HepG2 (cell line): ENCODE measurements around the gene GON4L. TPM values are rescaled to one million over a fixed set of nuclear protein-coding genes. Genes with fewer than 3 reads are reported as not detected.

Source experiments
- ATAC-seq: fragments of 200-7000 bp; cut with Tn5 transposase; 3 replicates; pipeline ENCODE4 v1.9.1; 2020; ENCODE audit warnings: mild to moderate bottlenecking, moderate library complexity
- BruUV-seq: library from RNA; stranded (reverse); fragments of 400-500 nt; replicated peaks from 2 replicates; lab custom pipeline; 2021; lab: Mats Ljungman, UMichigan
- CTCF ChIA-PET: fragments of 300-600 bp; formaldehyde crosslinking; extraction: SDS; loops from one replicate; lab custom pipeline; 2021; ENCODE audit warnings: low total read pairs, inconsistent platforms, low intra/inter-chr PET ratio; lab: Yijun Ruan, JAX
- POLR2A ChIA-PET: fragments of 350-600 bp; sonication (Branson Sonifier 250); formaldehyde crosslinking; loops from one replicate; lab custom pipeline; 2020; ENCODE audit warnings: antibody characterized with exemption, inconsistent platforms; lab: Yijun Ruan, JAX
- DNase-seq: peaks from one replicate; pipeline ENCODE4 v3.0.0-alpha.2; 2015; ENCODE audit warnings: low spot score
- FAIRE-seq: peaks from 3 replicates; lab custom pipeline; 2011; peaks lifted over from hg19 to GRCh38; lab: Jason Lieb, UNC
- H2AFZ ChIP-seq: one replicate; pipeline ENCODE4 v1.6.1; 2011; ENCODE audit warnings: low read length, inconsistent platforms
- H3K27ac ChIP-seq: fragments of 300-600 bp; 3 replicates; pipeline ENCODE4 v1.8.0; 2011; ENCODE audit warnings: mixed run types, mild to moderate bottlenecking, mixed read lengths, low read length, inconsistent platforms; ENCODE audit not compliant: insufficient read depth; ENCODE audit errors: extremely low read length
- H3K27me3 ChIP-seq, 2 experiments: fragments of 200-600 bp in 1 of 2; 2 replicates in 1 of 2; 3 replicates in 1 of 2; pipeline versions ENCODE4 v1.6.0 to v1.8.0; 2011; ENCODE audit warnings: low read length in 2 of 2, mild to moderate bottlenecking in 2 of 2, moderate library complexity in 2 of 2, inconsistent platforms in 1 of 2; ENCODE audit not compliant: insufficient read depth in 2 of 2, control insufficient read depth in 1 of 2
- H3K36me3 ChIP-seq, 2 experiments: fragments of 200-600 bp in 1 of 2; replicated peaks in 1 of 2; 2 replicates in 1 of 2; 3 replicates in 1 of 2; pipeline versions ENCODE4 v1.5.1 to v1.8.0; 2011; ENCODE audit warnings: low read length in 2 of 2, inconsistent platforms in 1 of 2; ENCODE audit not compliant: insufficient read depth in 2 of 2, control insufficient read depth in 1 of 2
- H3K4me1 ChIP-seq: 2 replicates; pipeline ENCODE4 v1.5.1; 2012; ENCODE audit warnings: low read length, inconsistent platforms; ENCODE audit not compliant: insufficient read depth
- H3K4me2 ChIP-seq: 2 replicates; pipeline ENCODE4 v1.6.0; 2011; ENCODE audit warnings: low read depth, low read length, inconsistent platforms
- H3K4me3 ChIP-seq, 3 experiments: fragments of 200-600 bp in 1 of 3; sonication (generic), shearing (Covaris generic) in 1 of 3; replicated peaks in 1 of 3; 2 replicates each; pipeline ENCODE4 v1.5.1; 2011 to 2016; ENCODE audit warnings: low read length in 3 of 3, inconsistent platforms in 2 of 3, low read depth in 2 of 3, mild to moderate bottlenecking in 2 of 3, control low read depth in 1 of 3, mixed read lengths in 1 of 3; ENCODE audit not compliant: insufficient read depth in 1 of 3
- H3K79me2 ChIP-seq: one replicate; pipeline ENCODE4 v1.6.1; 2011; ENCODE audit warnings: low read length, inconsistent platforms; ENCODE audit not compliant: insufficient read depth
- H3K9ac ChIP-seq: 2 replicates; pipeline ENCODE4 v1.6.0; 2011; ENCODE audit warnings: mild to moderate bottlenecking, low read depth, low read length, inconsistent platforms; ENCODE audit not compliant: insufficient read depth
- H3K9me3 ChIP-seq: 2 replicates; pipeline ENCODE4 v1.5.1; 2012; ENCODE audit warnings: mild to moderate bottlenecking, low read length
- H4K20me1 ChIP-seq: 2 replicates; pipeline ENCODE4 v1.6.0; 2011; ENCODE audit warnings: inconsistent platforms, mild to moderate bottlenecking, low read length, moderate library complexity; ENCODE audit not compliant: insufficient read depth
- AGO2 ChIP-seq: fragments of 200-400 bp; formaldehyde crosslinking; optimal IDR thresholded peaks from 2 replicates; pipeline ENCODE3; 2017; ENCODE audit warnings: mild to moderate bottlenecking, low read depth, low read length, moderate library complexity
- HIVEP1 ChIP-seq: sonication (generic); formaldehyde crosslinking; IDR thresholded peaks from 2 replicates; pipeline ENCODE4 v1.4.0; 2020; ENCODE audit warnings: mild to moderate bottlenecking, missing genetic modification reagents
- IRF2 ChIP-seq: IDR thresholded peaks from 2 replicates; pipeline ENCODE4 v1.6.1; 2018; ENCODE audit warnings: missing genetic modification reagents, missing compliant biosample characterization
- KAT7 ChIP-seq: IDR thresholded peaks from 2 replicates; pipeline ENCODE4 v1.6.1; 2018; ENCODE audit warnings: borderline replicate concordance, missing compliant biosample characterization
- KAT8 ChIP-seq: IDR thresholded peaks from 2 replicates; pipeline ENCODE4 v1.6.1; 2016; ENCODE audit warnings: missing genetic modification reagents, missing compliant biosample characterization
- KDM5B ChIP-seq: sonication (generic); formaldehyde crosslinking; IDR thresholded peaks from 2 replicates; pipeline ENCODE4 v1.4.0; 2020; ENCODE audit warnings: missing genetic modification reagents, mild to moderate bottlenecking, borderline replicate concordance
- MTF1 ChIP-seq: sonication (generic); formaldehyde crosslinking; IDR thresholded peaks from 2 replicates; pipeline ENCODE4 v1.5.0; 2020; ENCODE audit warnings: missing genetic modification reagents
- NKX3-1 ChIP-seq: sonication (generic); formaldehyde crosslinking; IDR thresholded peaks from 2 replicates; pipeline ENCODE4 v1.5.0; 2020; ENCODE audit warnings: missing genetic modification reagents
- PREB ChIP-seq: sonication (generic); formaldehyde crosslinking; IDR thresholded peaks from 2 replicates; pipeline ENCODE4 v1.4.0; 2020; ENCODE audit warnings: missing genetic modification reagents
- SKIL ChIP-seq: sonication (generic); formaldehyde crosslinking; IDR thresholded peaks from 2 replicates; pipeline ENCODE4 v1.8.0; 2022; ENCODE audit warnings: missing genetic modification reagents, mild to moderate bottlenecking, moderate library complexity, borderline replicate concordance
- SMARCC2 ChIP-seq: fragments of 450-650 bp; IDR thresholded peaks from 2 replicates; pipeline ENCODE4 v1.6.1; 2017; ENCODE audit warnings: antibody characterized with exemption, mild to moderate bottlenecking
- TAF15 ChIP-seq: fragments of 200-400 bp; formaldehyde crosslinking; IDR thresholded peaks from one replicate; pipeline ENCODE4 v1.6.1; 2018; ENCODE audit warnings: mild to moderate bottlenecking, low read depth, low read length; ENCODE audit not compliant: poor library complexity, severe bottlenecking
- TEAD2 ChIP-seq: sonication (generic); formaldehyde crosslinking; IDR thresholded peaks from 2 replicates; pipeline ENCODE4 v1.9.0; 2021; ENCODE audit warnings: missing genetic modification reagents
- UBTF ChIP-seq: sonication (generic); formaldehyde crosslinking; IDR thresholded peaks from 2 replicates; pipeline ENCODE4 v1.4.0; 2020; ENCODE audit warnings: mild to moderate bottlenecking, missing genetic modification reagents
- ZNF234 ChIP-seq: sonication (generic); formaldehyde crosslinking; conservative IDR thresholded peaks from 2 replicates; pipeline ENCODE4 v1.5.1; 2020; ENCODE audit warnings: mild to moderate bottlenecking, missing genetic modification reagents
- ZNF772 ChIP-seq: sonication (generic); formaldehyde crosslinking; IDR thresholded peaks from 2 replicates; pipeline ENCODE4 v1.5.0; 2020; ENCODE audit warnings: mild to moderate bottlenecking, missing genetic modification reagents
- ZZZ3 ChIP-seq: sonication (generic); formaldehyde crosslinking; IDR thresholded peaks from 2 replicates; pipeline ENCODE4 v1.4.0; 2020; ENCODE audit warnings: missing genetic modification reagents, mild to moderate bottlenecking, borderline replicate concordance
- WGBS: methylation state at CpG from one replicate; pipeline ENCODE4 v1.1.6; 2017; ENCODE audit warnings: low lambda C conversion rate; 5-methylcytosine and 5-hydroxymethylcytosine counted together
- in situ Hi-C: cut with HindIII; loops from 2 replicates; pipeline ENCODE4 v1.10.0; 2017; ENCODE audit warnings: low pct_unique_long_range_greater_than_20kb; ENCODE audit not compliant: extremely low pct_ligation_motif_present
- intact Hi-C: fragments of 100-400 bp; cut with micrococcal nuclease; formaldehyde crosslinking; loops from one replicate; pipeline ENCODE4 v1.10.0; 2022; ENCODE audit not compliant: unreplicated experiment
- polyA plus RNA-seq, 8 experiments: library from polyadenylated mRNA; depleted of rRNA in 3 of 8; stranded (reverse) in 7 of 8; unstranded in 1 of 8; fragments of >200 nt; fragmentation: Illumina TruSeq in 4 of 8; extraction: Trizol in 4 of 8; gene quantifications; 2 replicates each; pipeline versions ENCODE4 v1.2.1 to v1.2.3, GENCODE V29; 2011 to 2016; ENCODE audit warnings: low read depth in 4 of 8, missing spikeins in 1 of 8, mixed read lengths in 1 of 8; ENCODE audit not compliant: insufficient read depth in 1 of 8
- total RNA-seq, 5 experiments: library from RNA; depleted of rRNA; stranded (reverse); fragments of >200 nt; fragmentation: Illumina TruSeq; extraction: Trizol; gene quantifications; 2 replicates each; pipeline ENCODE4 v1.2.3, GENCODE V29; 2016; ENCODE audit warnings: low read depth in 1 of 5
- TF ChIP-seq, protein P1 (sequence below), 2 experiments: sonication (generic) in 1 of 2; formaldehyde crosslinking in 1 of 2; IDR thresholded peaks; 2 replicates each; pipeline versions ENCODE4 v1.4.0 to v1.6.1; 2018 to 2020; ENCODE audit warnings: missing genetic modification reagents in 2 of 2, borderline replicate concordance in 1 of 2, low read depth in 1 of 2, mild to moderate bottlenecking in 1 of 2, missing biosample characterization in 1 of 2

Gene GON4L
- total and polyA plus RNA-seq, 2 of the 13 experiments (the other 11 are each of a cell fraction or from before 2014, with no cell fraction given): 14.6 to 19.6 TPM

GRCh38 chr1:155858800-155859233 is 1.8 kb upstream of the GON4L start:
- ChIA-PET CTCF (no interaction called here), POLR2A (interaction anchor here (0.9 to 2.0 kb wide), 11 partner anchors 8 to 354 kb away, joined by 3 to 11 read pairs (median 3); partner anchors contain the start of genes KHDC4, PMF1 and RXFP4)
- peaks cover 2 to 5% of the 10 kb centered on the region in 2 experiments; a peak in 2 of 5 replicates for H3K36me3 ChIP-seq
- WGBS: under 1% methylated on average over 12 of the region's 12 CpGs
- no peaks in the 10 kb centered on the region for H3K9me3 ChIP-seq
- H3K9ac ChIP-seq: peak overlapping the region; percentile 92
- peak overlapping the region; percentile 82 for H3K4me2 ChIP-seq
- FAIRE-seq: no peak
- no TSS peak for BruUV-seq
- no peak for DNase-seq
- in situ Hi-C loops: no loop called here
- no peaks in the 10 kb centered on the region for H4K20me1 ChIP-seq
- peak overlapping the region; percentile 57 for H3K27ac ChIP-seq
- intact Hi-C loops: no loop called here
- H3K4me1 ChIP-seq: peaks cover 23% of the 10 kb centered on the region
- H3K4me3 ChIP-seq: peak overlapping the region; percentile 78 to 90 (median 82)
- no peaks in the 10 kb centered on the region for H3K27me3 ChIP-seq
- no peak overlapping the region for H2AFZ ChIP-seq
- peaks cover 16% of the 10 kb centered on the region for H3K79me2 ChIP-seq
- no peak; the same call in 2 of the 3 replicates for ATAC-seq
- TF ChIP-seq HIVEP1 (CRISPR knock-in tag) (no peak), SKIL (CRISPR knock-in tag) (no peak), TEAD2 (CRISPR knock-in tag) (no peak), UBTF (CRISPR knock-in tag) (no peak), AGO2 (no peak), KDM5B (CRISPR knock-in tag) (0 out of 2 replicates have a peak, but pooled peaks have one; percentile 22), NKX3-1 (CRISPR knock-in tag) (no peak), TAF15 (no peak), PREB (CRISPR knock-in tag) (no peak), ZNF772 (CRISPR knock-in tag) (no peak), ZNF234 (no peak), IRF2 (CRISPR knock-in tag) (no peak), ZZZ3 (no peak), SMARCC2 (no peak), KAT8 (CRISPR knock-in tag) (no peak; the same call in 1 of the 2 replicates), MTF1 (CRISPR knock-in tag) (no peak), KAT7 (CRISPR knock-in tag) (no peak)
- TF ChIP-seq, protein P1, sequence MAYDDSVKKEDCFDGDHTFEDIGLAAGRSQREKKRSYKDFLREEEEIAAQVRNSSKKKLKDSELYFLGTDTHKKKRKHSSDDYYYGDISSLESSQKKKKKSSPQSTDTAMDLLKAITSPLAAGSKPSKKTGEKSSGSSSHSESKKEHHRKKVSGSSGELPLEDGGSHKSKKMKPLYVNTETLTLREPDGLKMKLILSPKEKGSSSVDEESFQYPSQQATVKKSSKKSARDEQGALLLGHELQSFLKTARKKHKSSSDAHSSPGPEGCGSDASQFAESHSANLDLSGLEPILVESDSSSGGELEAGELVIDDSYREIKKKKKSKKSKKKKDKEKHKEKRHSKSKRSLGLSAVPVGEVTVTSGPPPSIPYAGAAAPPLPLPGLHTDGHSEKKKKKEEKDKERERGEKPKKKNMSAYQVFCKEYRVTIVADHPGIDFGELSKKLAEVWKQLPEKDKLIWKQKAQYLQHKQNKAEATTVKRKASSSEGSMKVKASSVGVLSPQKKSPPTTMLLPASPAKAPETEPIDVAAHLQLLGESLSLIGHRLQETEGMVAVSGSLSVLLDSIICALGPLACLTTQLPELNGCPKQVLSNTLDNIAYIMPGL (CRISPR knock-in tag; IDR thresholded peaks at IDR 0.05; ENCODE audit: borderline replicate concordance in 1 of 2, low read depth in 1 of 2): peak in 1 of 2 experiments; percentile 49; a peak in 1 of 4 replicates
